Femur (tissue), 1 donor: ENCODE measurements around the gene PPP4R2.

Experiments used
- DNase-seq: peaks from one replicate; pipeline ENCODE4 v3.0.0-alpha.2; 2017

Gene PPP4R2

DNA sequence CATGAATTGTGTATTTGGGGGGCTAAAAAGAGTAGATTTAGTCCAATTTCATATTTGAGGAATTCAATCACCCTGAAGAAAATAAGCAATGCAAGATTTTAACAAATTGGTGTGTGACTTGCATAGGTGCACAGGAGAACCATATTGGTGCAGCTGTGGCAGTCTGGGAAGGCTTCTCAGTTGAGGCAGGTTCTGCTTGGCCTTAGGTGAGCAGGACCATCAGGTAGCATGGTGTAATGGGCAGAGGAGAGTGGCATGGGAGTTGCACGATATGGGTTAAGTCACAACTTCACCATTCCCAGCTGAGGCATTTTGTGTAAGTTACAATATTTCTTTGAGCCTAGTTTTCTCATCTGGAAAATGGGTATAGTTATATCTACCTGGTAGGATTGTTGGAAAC is 75.3 kb downstream of the PPP4R2 start:
- no peak for DNase-seq

DNA sequence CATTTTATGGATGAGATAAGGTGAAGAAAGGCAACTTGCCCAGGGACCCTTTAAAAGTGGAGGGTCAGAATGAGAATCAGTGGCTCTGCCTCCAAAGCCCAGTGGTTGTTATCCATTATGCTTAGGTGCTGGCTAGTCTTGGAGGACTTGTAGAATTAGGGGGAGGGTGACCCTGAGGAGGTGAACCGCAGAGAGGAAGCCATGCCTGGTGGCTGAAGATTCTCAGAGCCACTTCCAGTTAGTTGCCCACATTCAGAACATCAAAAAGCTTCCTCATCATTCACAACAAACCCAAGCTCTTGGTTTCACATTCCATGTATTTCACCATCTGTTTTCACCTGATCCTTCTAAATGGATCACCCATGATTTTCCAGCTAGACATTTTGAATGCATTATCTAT is 76.0 kb downstream of the PPP4R2 start:
- DNase-seq, result no peak

DNA sequence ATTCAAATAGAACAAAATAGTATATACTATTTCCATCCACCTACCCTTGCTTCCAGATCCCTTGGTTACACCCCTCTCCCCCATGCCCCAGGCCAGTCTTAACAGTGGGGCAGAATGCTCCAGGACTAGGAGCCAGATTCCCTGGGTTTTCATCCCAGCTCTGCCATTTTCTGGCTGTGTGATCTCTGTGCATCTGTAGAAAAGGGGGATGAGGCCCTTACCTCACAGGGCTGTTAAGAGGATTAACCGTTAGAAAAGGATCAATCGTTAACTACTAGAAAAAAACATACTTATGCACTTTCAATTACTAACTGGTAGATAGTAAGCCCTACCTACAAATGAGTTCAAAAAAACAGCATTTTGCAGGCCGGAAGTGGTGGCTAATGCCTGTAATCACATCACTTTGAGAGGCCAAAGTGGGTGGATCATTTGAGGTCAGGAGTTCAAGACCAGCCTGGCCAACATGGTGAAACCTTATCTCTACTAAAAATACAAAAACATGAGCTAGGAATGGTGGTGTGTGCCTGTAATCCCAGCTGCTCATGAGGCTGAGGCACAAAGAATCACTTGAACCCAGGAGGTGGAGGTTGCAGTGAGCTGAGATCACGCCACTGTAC is 76.6 kb downstream of the PPP4R2 start:
- DNase-seq, result no peak

DNA sequence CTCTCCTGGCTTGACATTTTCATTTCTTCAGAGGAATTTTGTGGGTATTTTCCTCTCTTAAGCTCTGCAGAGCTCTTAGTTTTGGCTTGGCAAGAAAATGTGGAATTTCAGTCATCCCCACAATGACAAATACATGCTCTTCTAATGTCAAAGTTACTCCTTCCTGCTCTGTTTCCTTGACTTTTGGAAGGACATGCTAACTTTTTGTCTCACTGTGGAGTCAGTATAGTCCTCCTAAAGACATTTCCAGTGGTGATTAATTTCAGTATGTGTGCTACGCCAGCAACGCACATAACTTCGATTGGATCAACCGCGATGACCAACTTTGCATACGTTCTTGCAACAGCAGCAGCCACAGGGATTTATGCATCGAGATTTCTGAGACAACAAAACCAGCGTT is 78.2 kb downstream of the PPP4R2 start:
- no peak for DNase-seq

DNA sequence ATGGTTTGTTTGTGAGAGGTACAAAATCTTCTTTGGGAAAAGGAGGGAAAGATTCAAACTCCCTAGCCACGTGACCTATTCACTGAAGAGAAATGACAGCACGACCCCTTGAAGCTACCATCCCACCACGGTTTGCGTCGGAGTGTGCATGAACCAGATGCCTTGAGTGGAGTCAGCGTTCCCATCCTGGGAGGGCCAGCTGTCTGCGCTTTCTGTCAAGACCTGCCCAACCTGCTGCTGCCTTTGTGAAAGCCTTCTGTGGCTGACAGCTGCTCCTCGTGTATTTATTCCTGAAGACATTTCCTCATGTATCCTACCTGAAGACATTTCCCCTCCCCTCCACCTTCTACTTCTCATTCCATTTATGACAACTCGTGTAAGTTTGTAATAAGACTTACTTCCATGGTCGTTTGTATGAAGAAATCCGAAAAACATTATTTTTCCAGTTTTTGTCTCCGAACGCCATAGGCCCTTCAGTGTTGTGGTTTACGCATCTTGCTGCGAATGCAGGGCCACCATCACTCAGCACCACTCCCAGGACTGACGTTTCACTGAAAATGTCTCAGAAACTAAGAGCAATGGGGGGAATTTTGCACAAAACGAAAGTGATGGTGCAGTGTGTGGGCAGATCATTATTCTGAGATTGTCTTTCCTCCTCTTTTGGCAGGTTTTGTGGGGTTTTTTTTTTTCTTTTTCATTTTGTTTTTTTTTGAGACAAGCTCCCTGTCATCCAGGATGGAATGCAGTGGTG is 83.8 kb downstream of the PPP4R2 start:
- no peak for DNase-seq

DNA sequence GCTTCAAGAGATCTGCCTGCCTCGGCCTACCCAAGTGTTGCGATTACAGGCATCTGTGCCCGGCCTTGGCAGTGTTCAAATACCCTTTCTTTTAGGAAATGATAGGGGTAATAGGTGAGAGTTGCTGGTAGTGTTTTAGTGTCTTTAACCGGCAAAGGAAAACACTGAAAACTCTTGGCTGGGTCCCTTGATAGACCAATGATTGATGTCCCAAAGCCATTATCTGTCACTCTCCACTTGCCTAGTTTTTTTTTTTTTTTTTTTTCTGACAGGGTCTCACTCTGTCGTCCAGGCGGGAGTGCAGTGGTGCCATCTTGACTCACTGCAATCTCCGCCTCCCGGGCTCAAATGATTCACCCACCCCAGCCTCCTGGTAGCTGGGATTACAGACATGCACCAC is 84.5 kb downstream of the PPP4R2 start:
- DNase-seq, result no peak

DNA sequence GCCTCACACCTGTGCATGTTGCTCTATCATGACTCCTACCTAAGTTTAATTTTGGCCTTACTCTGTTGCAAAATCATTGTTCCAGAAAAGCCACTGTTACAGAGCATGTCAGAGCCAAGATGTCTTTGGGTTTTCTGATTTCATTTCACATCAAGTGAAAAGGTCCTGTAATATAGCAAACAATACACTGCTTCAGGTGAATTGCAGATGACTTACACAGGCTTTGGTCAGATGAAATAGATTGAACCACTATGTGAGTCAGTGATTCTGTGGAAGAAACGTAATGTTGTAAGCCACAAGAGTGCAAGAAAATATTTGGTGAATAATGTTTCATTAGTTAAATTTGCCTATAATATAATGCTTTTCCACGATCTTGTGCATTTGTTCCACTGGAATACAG is 87.6 kb downstream of the PPP4R2 start:
- no peak for DNase-seq

DNA sequence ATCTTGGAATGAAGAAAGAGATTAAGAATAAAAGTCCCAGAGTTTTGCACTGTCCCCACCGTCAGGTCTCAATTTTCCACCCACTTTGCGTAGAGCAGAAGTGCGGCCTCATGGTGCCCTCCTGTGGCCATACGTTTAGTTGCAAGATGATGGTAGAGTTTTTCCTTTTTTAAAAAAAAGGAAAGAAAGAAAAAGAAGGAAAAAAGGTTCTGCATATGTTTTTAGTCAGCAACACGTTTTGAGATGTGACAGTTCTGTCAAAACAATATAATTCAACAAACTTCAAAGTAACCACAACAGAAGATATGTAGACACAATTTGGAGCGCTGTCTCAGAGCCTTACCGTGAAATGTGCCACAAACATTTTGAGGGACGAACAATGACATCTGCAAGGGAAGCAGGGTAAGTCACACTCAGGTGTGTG is 89.5 kb downstream of the PPP4R2 start:
- peak; percentile 63 for DNase-seq

DNA sequence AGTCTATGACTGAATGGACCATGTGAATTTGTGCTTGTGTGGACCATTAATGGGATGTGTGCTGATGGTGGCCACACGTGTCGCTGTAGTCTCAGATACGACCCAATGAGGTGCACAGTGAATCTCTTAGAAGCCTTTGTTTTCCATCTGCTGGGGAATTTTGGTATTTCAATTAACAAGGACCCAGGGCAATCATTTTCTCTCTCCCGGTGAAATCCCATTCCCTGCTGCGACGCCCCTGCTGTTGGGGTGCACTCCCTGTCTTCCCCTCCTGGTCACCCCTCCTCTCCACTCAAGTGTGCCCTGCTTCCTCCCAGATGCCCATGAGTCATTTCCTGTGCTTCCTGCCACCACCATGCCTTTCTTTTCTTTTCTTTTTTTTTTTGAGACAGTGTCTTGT is 97.5 kb downstream of the PPP4R2 start:
- no peak for DNase-seq

DNA sequence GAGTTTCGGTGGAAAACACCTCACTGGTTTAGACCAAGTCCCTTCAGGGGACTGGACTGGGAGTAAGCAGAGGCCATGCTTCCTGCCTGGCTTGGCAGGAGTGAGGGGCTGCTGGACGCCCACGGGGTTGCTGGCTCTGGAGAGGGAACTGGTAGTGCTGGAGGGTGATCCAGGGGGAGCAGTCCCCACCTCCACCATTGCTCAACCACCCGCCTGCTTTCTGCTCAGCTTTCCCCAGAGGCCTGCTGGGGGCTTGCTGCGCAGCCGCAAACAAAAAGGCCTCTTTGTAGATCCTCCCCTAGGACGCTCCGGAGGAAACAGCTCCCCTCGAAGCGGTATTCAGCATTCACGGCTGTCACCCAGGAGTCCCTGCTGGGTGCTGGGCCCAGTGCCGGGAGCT is 98.3 kb downstream of the PPP4R2 start:
- DNase-seq, result no peak

DNA sequence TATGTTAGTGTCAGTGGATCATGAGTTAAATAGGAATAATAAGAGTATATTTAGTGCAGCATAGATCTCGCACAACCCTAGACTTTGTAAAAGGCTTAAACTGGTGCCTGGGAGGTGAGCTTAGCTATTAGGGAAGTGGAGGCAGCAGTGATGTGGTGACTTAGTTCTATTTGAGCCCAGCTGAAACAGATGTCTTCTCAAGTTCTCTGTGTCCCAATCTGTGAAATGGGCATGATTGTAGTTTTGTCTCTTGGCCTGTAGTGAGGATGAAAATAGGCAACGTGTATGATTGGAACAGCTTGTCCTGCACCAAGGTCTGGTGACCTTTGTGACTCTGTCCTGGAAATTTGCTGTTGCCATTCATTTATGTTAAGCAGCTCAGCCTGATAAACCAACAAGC is 99.6 kb downstream of the PPP4R2 start:
- no peak for DNase-seq

DNA sequence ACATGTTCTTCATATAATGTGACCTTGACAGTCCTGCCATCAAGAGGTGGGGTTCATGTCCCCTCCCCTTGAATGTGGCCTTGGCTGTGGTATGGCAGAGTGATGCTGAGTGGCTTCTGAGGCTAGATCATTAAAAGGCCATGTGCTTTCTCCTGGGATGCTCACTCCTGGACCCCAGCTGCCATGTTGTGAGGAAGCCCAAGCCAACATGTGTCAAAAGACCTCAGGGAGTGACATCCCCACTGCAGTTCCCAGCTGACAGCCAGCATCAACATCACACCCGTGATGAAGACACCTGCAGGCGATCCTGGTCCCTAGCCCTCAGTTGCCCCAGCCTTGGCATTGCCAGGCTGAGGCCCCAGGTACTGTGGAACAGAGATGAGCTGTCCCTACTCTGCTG is 101.4 kb downstream of the PPP4R2 start:
- no peak for DNase-seq

DNA sequence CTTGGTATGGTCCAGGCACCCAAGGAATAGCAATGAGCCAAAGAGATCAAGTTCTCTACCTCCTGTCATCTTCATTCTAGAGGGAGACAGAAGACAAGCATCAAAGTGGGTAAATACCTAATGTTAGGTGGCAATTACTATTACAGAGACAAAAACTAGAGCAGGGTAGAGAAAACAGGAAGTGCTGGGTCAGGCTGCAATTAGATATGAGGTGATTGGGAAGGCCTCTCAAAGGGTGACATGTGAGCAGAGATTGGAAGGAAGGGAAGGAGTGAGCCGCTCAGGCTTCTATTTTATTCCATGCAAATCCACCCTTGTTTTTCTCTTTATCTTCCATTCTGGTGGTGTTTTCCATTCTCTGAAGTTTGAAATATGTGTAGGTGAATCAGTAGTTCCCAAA is 102.3 kb downstream of the PPP4R2 start:
- no peak for DNase-seq

DNA sequence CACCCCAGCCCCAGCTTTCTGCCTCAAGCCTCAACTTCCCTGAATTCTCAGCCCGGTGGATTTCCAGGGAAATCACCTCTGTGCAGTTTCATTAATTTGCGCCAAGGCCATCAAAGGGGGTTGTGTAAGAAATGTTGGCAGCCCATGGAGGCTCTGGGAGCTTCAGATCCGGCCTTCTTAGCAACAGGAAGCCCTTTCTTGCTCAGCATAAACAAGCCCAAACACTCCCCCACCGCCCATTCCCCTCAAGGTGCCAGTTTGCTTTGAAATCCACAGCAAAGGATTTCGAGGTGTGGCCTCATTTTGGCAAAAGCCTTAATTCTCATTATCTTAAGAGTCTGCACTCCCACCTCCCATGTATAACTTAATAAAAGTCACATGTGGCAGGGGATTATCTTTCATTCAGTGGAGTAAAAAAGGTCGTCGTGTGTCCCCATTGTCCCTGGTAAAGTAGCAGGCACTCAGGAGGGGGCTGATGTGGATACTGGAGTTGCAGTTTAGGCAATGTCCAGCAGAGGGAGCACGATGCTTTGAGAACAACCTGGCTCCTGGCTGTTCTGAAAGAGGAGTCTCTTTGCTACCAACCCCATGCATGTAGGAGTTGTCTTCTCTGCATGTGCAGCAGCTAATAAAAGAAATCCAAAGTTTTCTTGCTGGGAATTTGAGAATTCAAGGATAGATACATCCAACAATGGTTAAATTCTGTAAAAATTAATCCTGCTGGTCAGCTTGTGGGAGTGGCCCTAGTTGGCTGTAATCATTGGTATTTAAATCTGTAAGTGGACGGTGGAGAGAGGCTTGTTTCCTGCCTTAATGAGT is 104.3 kb downstream of the PPP4R2 start:
- DNase-seq, result peak; percentile 89

DNA sequence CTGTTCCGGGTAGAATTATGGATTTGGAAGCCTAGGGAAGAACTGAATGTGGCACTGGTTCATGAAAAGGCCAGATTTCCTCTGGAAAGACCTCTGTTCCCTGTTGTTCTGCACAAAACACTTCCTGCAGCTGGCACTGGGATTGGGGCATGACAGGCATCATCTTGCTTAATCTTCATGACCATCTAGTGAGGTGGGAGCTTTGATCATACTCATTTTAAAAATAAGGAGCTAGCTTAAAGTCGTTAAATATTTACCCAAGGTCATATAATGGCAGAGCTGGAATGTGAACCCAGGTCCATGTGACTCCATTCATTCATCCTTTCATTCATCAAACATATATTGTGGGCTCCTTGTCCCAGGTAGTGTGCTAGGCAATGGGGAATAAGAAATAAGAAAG is 105.3 kb downstream of the PPP4R2 start:
- DNase-seq, result no peak

DNA sequence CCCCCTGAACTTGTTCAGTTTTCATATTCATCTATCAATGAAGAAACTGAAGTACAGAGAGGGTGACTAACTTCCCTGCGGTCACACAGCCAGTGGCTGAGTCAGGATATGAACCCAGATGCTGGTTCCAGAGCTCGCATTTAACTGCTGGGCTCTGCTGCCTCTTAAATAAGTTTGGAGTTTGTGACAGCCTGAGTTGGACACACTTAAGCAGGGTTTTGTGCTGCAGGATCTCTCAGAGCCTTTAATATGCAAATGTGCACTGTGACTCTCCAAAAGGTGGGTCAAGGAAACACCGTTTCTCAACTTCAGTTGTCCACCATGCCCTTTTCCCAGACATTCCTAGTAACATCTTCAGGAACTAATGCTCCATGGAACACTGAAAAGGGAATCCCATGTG is 110.6 kb downstream of the PPP4R2 start:
- no peak for DNase-seq

DNA sequence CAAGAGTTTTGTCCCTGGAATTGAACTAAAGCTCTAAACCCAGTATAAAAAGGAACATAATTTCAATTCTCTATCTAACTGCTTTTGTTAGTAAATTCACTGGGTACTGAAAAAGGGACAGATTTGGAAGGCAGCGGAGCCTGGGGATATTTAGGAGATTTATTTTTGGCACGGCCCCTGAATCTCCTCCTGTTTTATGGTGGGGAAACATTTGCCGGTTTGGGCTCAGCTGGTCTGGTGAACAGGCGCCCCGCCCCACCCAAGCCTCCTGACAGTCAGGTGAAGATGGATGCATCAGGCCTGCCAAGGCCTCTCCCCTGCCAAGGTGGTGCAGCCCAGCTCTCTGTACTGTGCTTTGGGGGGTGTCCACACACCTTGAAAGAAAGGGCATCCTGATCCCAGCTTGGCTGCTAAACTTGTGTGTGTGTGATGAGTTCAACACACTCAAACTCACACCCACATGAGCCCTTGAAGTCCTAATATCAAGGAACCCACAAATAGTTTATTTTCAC is 111.1 kb downstream of the PPP4R2 start:
- DNase-seq, result no peak

DNA sequence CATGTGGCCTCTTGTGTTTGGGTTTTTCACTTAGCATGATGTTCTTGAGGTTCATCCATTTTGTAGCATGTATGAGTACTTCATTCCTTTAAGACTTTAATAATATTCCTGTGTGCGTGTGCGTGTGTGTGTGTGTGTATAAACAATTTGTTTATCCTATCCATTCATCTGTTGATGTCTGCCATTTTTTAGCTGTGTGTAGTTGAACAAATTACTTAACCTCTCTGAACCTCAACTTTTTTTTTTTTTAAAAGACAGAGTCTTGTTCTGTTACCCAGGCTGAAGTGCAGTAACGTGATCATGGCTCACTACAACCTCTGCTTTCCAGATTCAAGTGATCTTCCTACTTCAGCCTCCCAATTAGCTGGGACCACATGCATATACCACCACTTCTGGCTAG is 112.1 kb downstream of the PPP4R2 start:
- DNase-seq, result no peak

DNA sequence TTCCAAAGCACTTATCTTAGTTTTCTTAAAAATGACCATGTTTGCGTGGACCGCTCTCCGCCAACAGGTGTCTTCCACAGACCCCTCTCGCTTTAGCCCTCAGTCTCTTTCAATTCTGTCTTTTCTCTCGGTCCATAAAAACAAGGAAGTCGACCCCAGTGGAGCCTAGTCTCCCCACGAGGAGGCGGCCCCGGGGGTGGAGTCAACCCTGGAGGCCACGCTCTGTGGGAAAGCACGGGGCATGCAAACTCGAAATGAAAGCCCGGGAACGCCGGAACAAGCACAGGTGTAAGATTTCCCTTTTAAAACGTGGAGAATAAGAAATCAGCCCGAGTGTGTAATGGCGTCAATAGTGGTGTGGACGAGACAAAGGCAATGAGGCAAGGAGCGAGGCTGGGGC is 113.9 kb downstream of the PPP4R2 start:
- DNase-seq, result no peak

DNA sequence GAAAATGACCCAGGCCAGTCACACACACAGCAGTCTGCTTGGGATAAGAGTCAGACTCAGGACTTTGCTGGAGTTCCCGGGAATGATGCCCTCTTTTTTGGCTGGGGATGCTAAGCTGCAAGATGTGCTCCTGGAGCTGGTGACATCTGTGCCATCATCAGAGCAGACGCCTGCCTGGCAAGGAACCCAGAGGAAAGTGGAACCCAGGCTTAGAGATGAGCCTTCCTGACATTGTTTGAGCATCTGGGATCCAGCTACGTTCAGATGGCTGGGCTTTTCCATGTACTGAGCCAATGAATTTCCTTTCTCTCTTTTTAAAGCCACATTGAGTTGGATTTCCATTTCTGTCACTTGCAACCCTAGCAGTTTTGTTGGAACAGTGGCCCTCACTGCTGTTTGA is 118.1 kb downstream of the PPP4R2 start:
- DNase-seq, result no peak

DNA sequence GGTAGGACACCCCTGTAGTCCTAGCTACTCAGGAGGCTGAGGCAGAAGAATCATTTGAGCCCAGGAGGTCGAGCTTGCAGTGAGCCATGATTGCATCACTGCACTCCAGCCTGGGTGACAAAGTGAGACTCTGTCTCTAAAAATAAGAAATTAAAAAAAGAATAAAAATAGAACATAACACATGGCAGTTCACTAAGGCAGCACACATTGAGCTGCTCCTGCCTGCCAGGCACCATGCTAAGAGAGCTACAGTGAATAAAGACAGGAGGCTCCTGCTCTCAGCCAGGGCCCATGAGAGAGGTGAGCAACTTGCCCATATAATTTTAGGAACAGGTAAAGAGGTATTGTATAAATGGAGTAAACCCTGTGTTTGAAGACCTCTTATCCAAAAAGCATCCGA is 119.2 kb downstream of the PPP4R2 start:
- no peak for DNase-seq
